HepG2 (cell line): Measurements from ENCODE around the gene HMCN1. TPM values are rescaled to one million over a fixed set of nuclear protein-coding genes. Genes with fewer than 3 reads are reported as not detected.

Experiments used
- ATAC-seq: fragments of 200-7000 bp; cut with Tn5 transposase; 3 replicates; pipeline ENCODE4 v1.9.1; 2020; ENCODE audit warnings: mild to moderate bottlenecking, moderate library complexity
- BruUV-seq: library from RNA; stranded (reverse); fragments of 400-500 nt; replicated peaks from 2 replicates; lab custom pipeline; 2021; lab: Mats Ljungman, UMichigan
- CTCF ChIA-PET: fragments of 300-600 bp; formaldehyde crosslinking; extraction: SDS; loops from one replicate; lab custom pipeline; 2021; ENCODE audit warnings: low total read pairs, inconsistent platforms, low intra/inter-chr PET ratio; lab: Yijun Ruan, JAX
- POLR2A ChIA-PET: fragments of 350-600 bp; sonication (Branson Sonifier 250); formaldehyde crosslinking; loops from one replicate; lab custom pipeline; 2020; ENCODE audit warnings: antibody characterized with exemption, inconsistent platforms; lab: Yijun Ruan, JAX
- DNase-seq: peaks from one replicate; pipeline ENCODE4 v3.0.0-alpha.2; 2015; ENCODE audit warnings: low spot score
- FAIRE-seq: peaks from 3 replicates; lab custom pipeline; 2011; peaks lifted over from hg19 to GRCh38; lab: Jason Lieb, UNC
- H2AFZ ChIP-seq: one replicate; pipeline ENCODE4 v1.6.1; 2011; ENCODE audit warnings: low read length, inconsistent platforms
- H3K27ac ChIP-seq: fragments of 300-600 bp; 3 replicates; pipeline ENCODE4 v1.8.0; 2011; ENCODE audit warnings: mixed run types, mild to moderate bottlenecking, mixed read lengths, low read length, inconsistent platforms; ENCODE audit not compliant: insufficient read depth; ENCODE audit errors: extremely low read length
- H3K27me3 ChIP-seq, 2 experiments: fragments of 200-600 bp in 1 of 2; 2 replicates in 1 of 2; 3 replicates in 1 of 2; pipeline versions ENCODE4 v1.6.0 to v1.8.0; 2011; ENCODE audit warnings: low read length in 2 of 2, mild to moderate bottlenecking in 2 of 2, moderate library complexity in 2 of 2, inconsistent platforms in 1 of 2; ENCODE audit not compliant: insufficient read depth in 2 of 2, control insufficient read depth in 1 of 2
- H3K36me3 ChIP-seq, 2 experiments: fragments of 200-600 bp in 1 of 2; replicated peaks in 1 of 2; 2 replicates in 1 of 2; 3 replicates in 1 of 2; pipeline versions ENCODE4 v1.5.1 to v1.8.0; 2011; ENCODE audit warnings: low read length in 2 of 2, inconsistent platforms in 1 of 2; ENCODE audit not compliant: insufficient read depth in 2 of 2, control insufficient read depth in 1 of 2
- H3K4me1 ChIP-seq: 2 replicates; pipeline ENCODE4 v1.5.1; 2012; ENCODE audit warnings: low read length, inconsistent platforms; ENCODE audit not compliant: insufficient read depth
- H3K4me2 ChIP-seq: 2 replicates; pipeline ENCODE4 v1.6.0; 2011; ENCODE audit warnings: low read depth, low read length, inconsistent platforms
- H3K4me3 ChIP-seq, 3 experiments: fragments of 200-600 bp in 1 of 3; sonication (generic), shearing (Covaris generic) in 1 of 3; replicated peaks in 1 of 3; 2 replicates each; pipeline ENCODE4 v1.5.1; 2011 to 2016; ENCODE audit warnings: low read length in 3 of 3, inconsistent platforms in 2 of 3, low read depth in 2 of 3, mild to moderate bottlenecking in 2 of 3, control low read depth in 1 of 3, mixed read lengths in 1 of 3; ENCODE audit not compliant: insufficient read depth in 1 of 3
- H3K79me2 ChIP-seq: one replicate; pipeline ENCODE4 v1.6.1; 2011; ENCODE audit warnings: low read length, inconsistent platforms; ENCODE audit not compliant: insufficient read depth
- H3K9ac ChIP-seq: 2 replicates; pipeline ENCODE4 v1.6.0; 2011; ENCODE audit warnings: mild to moderate bottlenecking, low read depth, low read length, inconsistent platforms; ENCODE audit not compliant: insufficient read depth
- H3K9me3 ChIP-seq: 2 replicates; pipeline ENCODE4 v1.5.1; 2012; ENCODE audit warnings: mild to moderate bottlenecking, low read length
- H4K20me1 ChIP-seq: 2 replicates; pipeline ENCODE4 v1.6.0; 2011; ENCODE audit warnings: inconsistent platforms, mild to moderate bottlenecking, low read length, moderate library complexity; ENCODE audit not compliant: insufficient read depth
- ISL2 ChIP-seq: sonication (generic); formaldehyde crosslinking; IDR thresholded peaks from 2 replicates; pipeline ENCODE4 v1.5.0; 2020; ENCODE audit warnings: missing genetic modification reagents
- MAFG ChIP-seq: sonication (generic); formaldehyde crosslinking; IDR thresholded peaks from 2 replicates; pipeline ENCODE4 v1.5.1; 2020; ENCODE audit warnings: mild to moderate bottlenecking, missing genetic modification reagents
- MBNL3 ChIP-seq: fragments of 250-450 bp; sonication (Bioruptor Pico); conservative IDR thresholded peaks from 2 replicates; pipeline ENCODE4 v1.8.0; 2022; ENCODE audit warnings: mild to moderate bottlenecking, inconsistent platforms
- RFX1 ChIP-seq: fragments of 450-650 bp; IDR thresholded peaks from 2 replicates; pipeline ENCODE4 v1.6.1; 2017
- RNF2 ChIP-seq: fragments of 450-650 bp; conservative IDR thresholded peaks from 2 replicates; pipeline ENCODE4 v1.6.1; 2016; ENCODE audit warnings: low read depth
- SRSF4 ChIP-seq: fragments of 200-400 bp; formaldehyde crosslinking; IDR thresholded peaks from one replicate; pipeline ENCODE4 v1.6.1; 2018; ENCODE audit warnings: mild to moderate bottlenecking, low read depth, low read length, moderate library complexity; ENCODE audit not compliant: poor library complexity, severe bottlenecking
- ZNF207 ChIP-seq: fragments of 450-650 bp; IDR thresholded peaks from 2 replicates; pipeline ENCODE4 v1.6.1; 2016; ENCODE audit warnings: antibody characterized with exemption, borderline replicate concordance
- ZNF589 ChIP-seq: sonication (generic); formaldehyde crosslinking; conservative IDR thresholded peaks from 2 replicates; pipeline ENCODE4 v1.8.0; 2022; ENCODE audit warnings: mild to moderate bottlenecking, moderate library complexity, missing genetic modification reagents
- WGBS: methylation state at CpG from one replicate; pipeline ENCODE4 v1.1.6; 2017; ENCODE audit warnings: low lambda C conversion rate; 5-methylcytosine and 5-hydroxymethylcytosine counted together
- in situ Hi-C: cut with HindIII; loops from 2 replicates; pipeline ENCODE4 v1.10.0; 2017; ENCODE audit warnings: low pct_unique_long_range_greater_than_20kb; ENCODE audit not compliant: extremely low pct_ligation_motif_present
- intact Hi-C: fragments of 100-400 bp; cut with micrococcal nuclease; formaldehyde crosslinking; loops from one replicate; pipeline ENCODE4 v1.10.0; 2022; ENCODE audit not compliant: unreplicated experiment
- polyA plus RNA-seq, 8 experiments: library from polyadenylated mRNA; depleted of rRNA in 3 of 8; stranded (reverse) in 7 of 8; unstranded in 1 of 8; fragments of >200 nt; fragmentation: Illumina TruSeq in 4 of 8; extraction: Trizol in 4 of 8; gene quantifications; 2 replicates each; pipeline versions ENCODE4 v1.2.1 to v1.2.3, GENCODE V29; 2011 to 2016; ENCODE audit warnings: low read depth in 4 of 8, missing spikeins in 1 of 8, mixed read lengths in 1 of 8; ENCODE audit not compliant: insufficient read depth in 1 of 8
- total RNA-seq, 5 experiments: library from RNA; depleted of rRNA; stranded (reverse); fragments of >200 nt; fragmentation: Illumina TruSeq; extraction: Trizol; gene quantifications; 2 replicates each; pipeline ENCODE4 v1.2.3, GENCODE V29; 2016; ENCODE audit warnings: low read depth in 1 of 5
- TF ChIP-seq, protein P1 (sequence below): sonication (generic); formaldehyde crosslinking; IDR thresholded peaks from 2 replicates; pipeline ENCODE4 v1.4.0; 2020; ENCODE audit warnings: mild to moderate bottlenecking, missing genetic modification reagents
- TF ChIP-seq, protein P2 (sequence below): sonication (generic); formaldehyde crosslinking; IDR thresholded peaks from 2 replicates; pipeline ENCODE4 v1.5.1; 2020; ENCODE audit warnings: missing genetic modification reagents, mild to moderate bottlenecking, borderline replicate concordance
- TF ChIP-seq, protein P3 (sequence below): sonication (generic); formaldehyde crosslinking; IDR thresholded peaks from 2 replicates; pipeline ENCODE4 v1.8.0; 2022; ENCODE audit warnings: missing genetic modification reagents, mild to moderate bottlenecking, borderline replicate concordance

Gene HMCN1
- total and polyA plus RNA-seq, 2 of the 13 experiments (the other 11 are each of a cell fraction or from before 2014, with no cell fraction given): 0.03 TPM; not detected in 1

DNA sequence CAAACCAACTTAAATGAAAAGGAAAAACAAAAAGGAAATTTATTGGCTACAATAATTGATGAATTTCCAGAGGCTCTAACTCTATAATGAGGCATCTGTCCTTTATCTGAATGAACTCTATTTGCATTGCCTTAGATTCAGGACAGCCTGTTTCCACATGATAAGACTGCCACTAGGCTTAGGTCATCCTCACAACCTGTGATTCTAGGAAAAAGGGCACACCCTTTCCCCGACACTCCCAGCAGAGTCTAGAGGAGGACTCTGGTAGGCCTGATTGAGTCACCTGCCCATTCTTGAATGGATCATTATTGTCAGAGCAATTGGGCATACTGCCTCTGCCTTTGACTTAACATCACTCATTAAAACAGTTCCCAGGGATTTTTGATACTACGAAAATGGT is 378.1 kb downstream of the HMCN1 start:
- Histone ChIP-seq H3K9me3 (no peaks in the 10 kb centered on the region), H4K20me1 (no peaks in the 10 kb centered on the region), H3K79me2 (no peaks in the 10 kb centered on the region), H2AFZ (no peak overlapping the region), H3K27ac (no peak overlapping the region), H3K27me3 (no peaks in the 10 kb centered on the region), H3K4me3 (no peak overlapping the region), H3K4me2 (no peak overlapping the region), H3K36me3 (no peaks in the 10 kb centered on the region), H3K9ac (no peak overlapping the region), H3K4me1 (no peaks in the 10 kb centered on the region)
- ChIA-PET POLR2A (no interaction called here), CTCF (no interaction called here)
- ATAC-seq: no peak
- in situ Hi-C loops: no loop called here
- no TSS peak for BruUV-seq
- intact Hi-C loops: no loop called here
- TF ChIP-seq, protein P1, sequence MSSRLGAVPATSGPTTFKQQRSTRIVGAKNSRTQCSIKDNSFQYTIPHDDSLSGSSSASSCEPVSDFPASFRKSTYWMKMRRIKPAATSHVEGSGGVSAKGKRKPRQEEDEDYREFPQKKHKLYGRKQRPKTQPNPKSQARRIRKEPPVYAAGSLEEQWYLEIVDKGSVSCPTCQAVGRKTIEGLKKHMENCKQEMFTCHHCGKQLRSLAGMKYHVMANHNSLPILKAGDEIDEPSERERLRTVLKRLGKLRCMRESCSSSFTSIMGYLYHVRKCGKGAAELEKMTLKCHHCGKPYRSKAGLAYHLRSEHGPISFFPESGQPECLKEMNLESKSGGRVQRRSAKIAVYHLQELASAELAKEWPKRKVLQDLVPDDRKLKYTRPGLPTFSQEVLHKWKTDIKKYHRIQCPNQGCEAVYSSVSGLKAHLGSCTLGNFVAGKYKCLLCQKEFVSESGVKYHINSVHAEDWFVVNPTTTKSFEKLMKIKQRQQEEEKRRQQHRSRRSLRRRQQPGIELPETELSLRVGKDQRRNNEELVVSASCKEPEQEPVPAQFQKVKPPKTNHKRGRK (CRISPR knock-in tag): no peak
- no peak for TF ChIP-seq ISL2 (CRISPR knock-in tag)
- TF ChIP-seq ZNF589: no peak
- no peak for TF ChIP-seq RFX1
- TF ChIP-seq ZNF207: no peak
- TF ChIP-seq, protein P2, sequence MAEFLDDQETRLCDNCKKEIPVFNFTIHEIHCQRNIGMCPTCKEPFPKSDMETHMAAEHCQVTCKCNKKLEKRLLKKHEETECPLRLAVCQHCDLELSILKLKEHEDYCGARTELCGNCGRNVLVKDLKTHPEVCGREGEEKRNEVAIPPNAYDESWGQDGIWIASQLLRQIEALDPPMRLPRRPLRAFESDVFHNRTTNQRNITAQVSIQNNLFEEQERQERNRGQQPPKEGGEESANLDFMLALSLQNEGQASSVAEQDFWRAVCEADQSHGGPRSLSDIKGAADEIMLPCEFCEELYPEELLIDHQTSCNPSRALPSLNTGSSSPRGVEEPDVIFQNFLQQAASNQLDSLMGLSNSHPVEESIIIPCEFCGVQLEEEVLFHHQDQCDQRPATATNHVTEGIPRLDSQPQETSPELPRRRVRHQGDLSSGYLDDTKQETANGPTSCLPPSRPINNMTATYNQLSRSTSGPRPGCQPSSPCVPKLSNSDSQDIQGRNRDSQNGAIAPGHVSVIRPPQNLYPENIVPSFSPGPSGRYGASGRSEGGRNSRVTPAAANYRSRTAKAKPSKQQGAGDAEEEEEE (CRISPR knock-in tag): no peak
- TF ChIP-seq RNF2: no peak
- TF ChIP-seq, protein P3, sequence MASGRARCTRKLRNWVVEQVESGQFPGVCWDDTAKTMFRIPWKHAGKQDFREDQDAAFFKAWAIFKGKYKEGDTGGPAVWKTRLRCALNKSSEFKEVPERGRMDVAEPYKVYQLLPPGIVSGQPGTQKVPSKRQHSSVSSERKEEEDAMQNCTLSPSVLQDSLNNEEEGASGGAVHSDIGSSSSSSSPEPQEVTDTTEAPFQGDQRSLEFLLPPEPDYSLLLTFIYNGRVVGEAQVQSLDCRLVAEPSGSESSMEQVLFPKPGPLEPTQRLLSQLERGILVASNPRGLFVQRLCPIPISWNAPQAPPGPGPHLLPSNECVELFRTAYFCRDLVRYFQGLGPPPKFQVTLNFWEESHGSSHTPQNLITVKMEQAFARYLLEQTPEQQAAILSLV (CRISPR knock-in tag): no peak
- no peak for TF ChIP-seq MBNL3 (CRISPR knock-in tag)
- TF ChIP-seq MAFG: no peak
- TF ChIP-seq SRSF4: no peak
- 0% methylated on average over 2 of the region's 2 CpGs for WGBS
- FAIRE-seq: no peak
- no peak for DNase-seq
